ENCODE measurements around the gene KXD1.
"Not testable (repeated sequence)": the region's sequence is repeated elsewhere in the genome, so short reads cannot be mapped to it uniquely, and the experiment has no call there.

KXD1 gene, protein sequence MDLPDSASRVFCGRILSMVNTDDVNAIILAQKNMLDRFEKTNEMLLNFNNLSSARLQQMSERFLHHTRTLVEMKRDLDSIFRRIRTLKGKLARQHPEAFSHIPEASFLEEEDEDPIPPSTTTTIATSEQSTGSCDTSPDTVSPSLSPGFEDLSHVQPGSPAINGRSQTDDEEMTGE

DNA sequence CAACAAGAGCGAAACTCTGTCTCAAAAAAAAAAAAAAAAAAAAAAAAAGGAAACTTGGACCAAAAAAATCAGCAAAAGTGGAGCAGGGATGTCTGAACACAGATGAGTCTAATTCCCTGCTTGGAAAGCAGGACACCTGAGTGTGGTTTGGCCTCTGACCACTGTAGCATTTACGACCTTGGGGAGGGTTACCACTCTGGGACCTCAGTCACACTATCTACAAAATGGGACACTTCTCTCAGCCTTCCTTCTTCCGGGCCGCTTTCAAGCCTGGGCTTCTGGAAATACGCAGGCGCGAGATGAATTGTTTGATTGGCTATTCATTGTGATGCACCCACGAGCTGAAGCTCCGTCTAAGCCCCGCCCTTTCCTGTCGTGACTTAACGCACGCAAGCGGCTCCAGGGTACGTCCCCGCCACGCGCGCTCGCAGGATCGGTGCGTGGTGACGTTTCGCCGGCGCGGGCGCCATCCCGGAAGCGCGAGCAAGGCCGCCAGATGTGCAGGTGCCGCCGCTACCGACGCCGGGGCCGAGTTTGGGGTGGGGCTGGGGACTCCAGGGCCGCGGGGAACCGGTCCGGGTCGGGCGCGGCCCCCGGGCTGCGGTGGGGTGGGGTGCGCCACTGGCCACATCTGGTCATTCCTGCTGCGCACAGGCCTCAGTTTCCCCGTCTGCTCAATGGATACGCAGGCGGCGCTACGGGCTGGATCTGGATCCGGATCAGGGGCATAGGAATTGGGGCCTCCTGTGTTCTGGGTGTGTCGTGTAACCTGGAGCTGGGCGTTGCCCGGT is at the start of gene KXD1:
Gene KXD1, plus strand, starts transcription at position 460 of the 791 bp plus-strand sequence. CDS start 4,187 bp downstream, outside the sequence.
- DNase-seq: peak; percentile 99

DNA sequence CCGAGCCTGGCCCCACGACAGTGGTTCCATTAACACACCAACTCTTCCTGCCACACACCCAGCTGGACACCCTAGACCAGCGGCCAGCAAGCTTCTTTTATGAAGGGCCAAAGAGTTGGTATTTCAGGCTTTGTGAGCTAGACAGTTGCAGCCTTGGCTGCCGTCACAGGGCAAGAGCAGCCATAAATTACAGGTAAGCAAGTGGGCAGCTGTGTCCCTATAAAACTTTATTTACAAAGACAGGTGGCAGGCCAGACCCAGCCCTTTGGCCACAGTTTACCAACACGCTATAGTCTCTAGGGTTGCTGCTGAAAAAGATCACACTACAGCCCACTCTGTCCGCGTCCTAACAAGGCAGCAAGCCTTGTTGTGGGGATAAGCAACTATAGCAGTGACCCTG is 49.1 kb upstream of the KXD1 start:
- no peak for DNase-seq

DNA sequence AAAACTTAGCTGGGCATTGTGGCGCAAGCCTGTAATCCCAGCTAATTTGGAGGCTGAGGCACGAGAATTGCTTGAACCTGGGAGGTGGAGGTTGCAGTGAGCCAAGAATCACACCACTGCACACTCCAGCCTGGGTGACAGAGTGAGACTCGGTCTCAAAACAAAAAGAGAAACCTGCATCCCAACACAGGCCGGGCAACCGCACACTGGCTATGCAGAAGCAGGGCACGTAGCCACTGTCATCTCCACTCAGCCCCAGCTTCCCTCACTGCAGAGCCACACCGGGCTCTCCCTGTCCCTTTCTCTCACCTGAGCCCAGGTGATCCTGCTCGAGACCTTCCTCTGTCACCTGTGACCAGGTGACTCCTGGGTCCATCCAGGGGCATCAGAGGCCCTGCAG is 47.5 kb upstream of the KXD1 start:
- no peak for DNase-seq

GRCh38 chr19:18513868-18514267 is 43.8 kb upstream of the KXD1 start:
- DNase-seq: no peak

GRCh38 chr19:18514800-18515682 is 42.6 kb upstream of the KXD1 start:
- DNase-seq: peak; percentile 36

DNA sequence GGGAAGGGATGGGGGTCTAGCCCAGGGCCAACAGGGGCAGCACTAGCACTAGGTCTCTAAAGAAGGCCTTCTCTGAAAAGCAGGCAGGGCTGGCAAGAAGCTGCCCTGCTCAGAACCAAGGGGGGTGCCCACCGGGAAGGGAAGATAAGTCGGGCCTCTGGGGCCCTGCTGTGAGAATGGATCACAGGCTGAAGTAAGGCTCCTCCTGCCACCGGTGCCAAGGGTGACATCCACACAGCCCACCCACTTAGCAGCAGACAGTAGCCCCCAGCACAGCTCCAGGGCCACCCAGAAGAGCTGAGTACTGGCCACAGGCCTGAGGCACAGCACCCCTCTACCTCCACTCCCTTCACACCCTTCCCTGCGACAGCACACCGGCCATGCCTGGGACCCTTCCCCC is 41.7 kb upstream of the KXD1 start:
- DNase-seq: no peak

DNA sequence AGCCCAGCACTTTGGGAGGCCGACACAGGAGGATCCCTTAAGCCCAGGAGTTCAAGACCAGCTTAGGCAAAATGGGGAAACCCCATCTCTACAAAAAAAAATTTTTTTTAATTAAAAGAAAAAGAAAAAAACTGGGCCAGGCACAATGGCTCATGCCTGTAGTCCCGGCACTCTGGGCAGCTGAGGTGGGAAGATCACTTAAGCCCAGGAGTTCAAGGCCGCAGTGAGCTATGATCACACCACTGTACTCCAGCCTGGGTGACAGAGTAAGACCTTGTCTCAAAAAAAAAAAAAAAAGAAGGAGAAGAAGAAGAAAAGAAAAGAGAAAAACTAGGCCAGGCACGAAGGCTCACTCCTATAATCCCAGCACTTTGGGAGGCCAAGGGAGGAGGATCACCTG is 40.1 kb upstream of the KXD1 start:
- DNase-seq: no peak

GRCh38 chr19:18518639-18519038 is 39.0 kb upstream of the KXD1 start:
- no peak for DNase-seq

DNA sequence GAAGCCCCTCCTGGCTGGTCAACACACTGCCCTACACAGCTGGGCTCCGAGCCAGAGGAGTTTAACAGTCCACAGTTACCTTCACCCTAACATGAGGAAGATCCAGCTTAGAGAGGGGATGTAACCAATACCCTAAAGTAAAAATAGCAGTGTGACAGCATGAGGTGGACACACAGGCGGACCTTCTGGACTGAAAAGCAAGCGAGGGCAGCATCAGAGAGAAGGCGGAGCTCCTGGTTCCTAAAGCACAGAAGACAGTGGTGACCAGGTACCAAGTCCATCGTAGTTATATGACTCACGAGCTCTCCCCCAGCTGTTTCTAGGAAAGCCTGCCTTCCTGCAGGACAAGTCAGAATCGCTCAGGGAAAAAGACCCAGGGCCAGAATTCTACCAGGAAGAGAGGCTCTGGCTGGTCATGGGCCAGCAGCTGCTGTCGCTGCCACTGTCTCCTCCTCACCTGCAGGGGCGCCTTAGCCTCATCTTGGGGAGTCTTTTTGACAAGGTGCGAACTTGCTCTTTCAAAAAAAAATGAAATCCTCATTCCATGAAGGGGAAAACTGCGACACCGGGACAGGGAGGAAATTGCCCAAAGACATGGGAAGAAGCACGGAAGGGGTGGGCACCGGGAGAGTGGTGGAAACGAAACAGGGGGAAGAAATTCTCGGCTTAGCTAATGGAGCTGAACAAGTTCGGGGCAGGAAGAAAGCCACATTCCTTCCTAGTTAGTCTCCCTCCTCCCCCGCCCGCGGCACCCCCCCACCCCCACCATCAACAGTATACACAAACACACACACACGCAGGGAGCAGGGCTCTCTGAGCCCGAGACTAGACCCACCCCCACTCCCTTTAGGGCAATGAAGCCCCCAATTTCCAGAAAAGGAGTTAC is 37.5 kb upstream of the KXD1 start:
- peak; percentile 76 for DNase-seq

DNA sequence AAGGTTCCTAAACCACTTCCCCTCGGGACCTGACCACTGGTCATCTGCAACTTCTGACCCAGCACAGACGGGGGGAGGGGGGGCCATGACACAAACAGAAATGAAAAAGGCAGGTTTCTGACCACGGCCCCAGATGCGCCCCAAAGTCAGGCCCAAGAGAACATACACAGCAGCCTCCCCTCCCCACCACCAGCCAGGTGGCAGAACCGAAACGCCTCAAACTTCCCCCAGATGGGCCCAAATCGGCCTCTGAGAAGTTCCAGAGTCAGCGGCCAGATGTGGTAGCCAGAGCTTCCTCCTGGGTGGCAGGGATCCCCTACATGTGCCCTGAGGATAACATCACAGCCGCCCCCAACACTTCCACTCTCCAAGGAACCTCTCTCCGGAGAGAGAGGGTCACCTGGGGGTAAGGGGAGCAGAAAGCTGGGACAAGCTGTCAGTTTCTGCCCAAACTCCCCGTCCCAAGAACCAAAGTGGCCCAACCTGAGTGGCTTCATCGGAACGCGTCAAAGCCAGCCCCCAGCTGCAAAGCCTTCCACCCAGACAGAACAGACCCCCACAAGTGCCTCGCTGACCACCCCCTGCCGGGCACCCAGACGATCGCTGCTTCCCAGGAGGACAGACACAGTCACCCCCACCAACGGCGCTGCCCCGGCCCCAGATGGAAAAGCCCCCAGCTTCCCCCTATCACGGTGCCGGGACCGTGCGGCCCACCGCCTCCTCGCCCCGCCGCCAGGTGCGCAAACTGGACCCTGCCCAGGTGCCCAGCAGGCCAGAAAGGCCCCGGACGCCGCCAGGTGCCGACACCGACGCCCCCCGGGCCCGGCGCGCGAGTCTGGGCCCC is 36.6 kb upstream of the KXD1 start:
- peak; percentile 20 for DNase-seq

GRCh38 chr19:18521692-18522123 is 36.0 kb upstream of the KXD1 start, which contains the start of gene ELL:
ELL (minus strand) TSS chr19:18522070; CDS start chr19:18522055, 15 bp downstream.
- DNase-seq: no peak

GRCh38 chr19:18522124-18522861 is 35.4 kb upstream of the KXD1 start:
- DNase-seq: peak; percentile 100

- DNase-seq: not testable (repeated sequence)
Observed at GRCh38 chr19:18522862-18523440, 34.7 kb upstream of the KXD1 start.

DNA sequence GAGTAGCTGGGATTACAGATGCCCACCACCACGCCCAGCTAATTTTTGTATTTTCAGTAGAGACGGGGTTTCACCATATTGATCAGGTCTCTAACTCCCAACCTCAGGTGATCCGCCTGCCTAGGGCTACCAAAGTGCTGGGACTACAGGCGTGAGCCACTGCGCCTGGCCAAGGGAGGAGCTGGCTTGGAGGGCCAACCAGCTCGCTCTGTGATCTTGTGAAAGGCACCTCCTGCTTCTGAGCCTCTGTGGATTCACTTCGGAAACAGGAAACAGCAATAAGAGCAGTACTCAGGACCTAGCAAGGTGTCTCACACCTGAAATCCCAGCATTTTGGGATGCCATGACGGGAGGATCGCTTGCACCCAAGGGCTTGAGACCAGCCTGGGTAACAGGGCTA is 33.8 kb upstream of the KXD1 start:
- DNase-seq: no peak

DNA sequence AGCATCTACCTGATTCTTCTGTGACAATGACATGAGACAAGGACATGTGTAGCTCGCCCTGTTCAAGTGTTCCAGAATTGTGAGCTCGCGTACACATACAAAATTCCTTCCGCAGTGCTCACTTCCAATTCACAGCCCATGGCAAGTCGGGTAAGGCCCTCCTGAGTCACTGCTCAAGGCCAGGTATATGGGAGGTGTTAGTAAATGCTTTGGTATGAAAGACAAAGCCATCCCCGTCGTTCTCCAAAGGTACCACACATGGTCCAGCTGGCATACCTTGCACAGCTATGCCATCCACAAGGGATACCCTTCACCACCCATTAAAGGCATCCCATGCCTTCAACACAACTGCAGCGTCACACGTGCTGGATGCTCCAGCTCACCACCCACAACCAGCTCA is 31.4 kb upstream of the KXD1 start:
- no peak for DNase-seq

GRCh38 chr19:18529782-18530181 is 27.9 kb upstream of the KXD1 start:
- no peak for DNase-seq

DNA sequence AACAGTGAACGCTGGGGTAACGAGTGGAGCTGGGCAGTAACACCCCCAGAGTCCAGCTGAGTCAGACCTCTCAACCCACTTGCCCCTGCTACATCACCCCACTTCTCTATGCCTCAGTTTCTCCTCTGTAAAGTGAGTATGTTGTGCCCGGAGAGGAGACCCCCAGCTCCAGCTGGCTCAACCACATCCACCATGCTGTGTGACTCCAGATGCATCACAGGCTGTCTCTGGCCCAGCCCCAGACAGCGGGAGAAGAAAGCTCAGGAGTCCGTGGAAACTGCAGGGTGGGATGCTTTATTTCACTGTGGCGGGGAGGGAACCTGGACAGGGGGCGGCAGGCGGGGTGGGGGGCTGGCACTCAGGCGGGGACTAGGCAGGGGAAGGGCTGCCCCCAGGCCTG is 26.2 kb upstream of the KXD1 start:
- no peak for DNase-seq

DNA sequence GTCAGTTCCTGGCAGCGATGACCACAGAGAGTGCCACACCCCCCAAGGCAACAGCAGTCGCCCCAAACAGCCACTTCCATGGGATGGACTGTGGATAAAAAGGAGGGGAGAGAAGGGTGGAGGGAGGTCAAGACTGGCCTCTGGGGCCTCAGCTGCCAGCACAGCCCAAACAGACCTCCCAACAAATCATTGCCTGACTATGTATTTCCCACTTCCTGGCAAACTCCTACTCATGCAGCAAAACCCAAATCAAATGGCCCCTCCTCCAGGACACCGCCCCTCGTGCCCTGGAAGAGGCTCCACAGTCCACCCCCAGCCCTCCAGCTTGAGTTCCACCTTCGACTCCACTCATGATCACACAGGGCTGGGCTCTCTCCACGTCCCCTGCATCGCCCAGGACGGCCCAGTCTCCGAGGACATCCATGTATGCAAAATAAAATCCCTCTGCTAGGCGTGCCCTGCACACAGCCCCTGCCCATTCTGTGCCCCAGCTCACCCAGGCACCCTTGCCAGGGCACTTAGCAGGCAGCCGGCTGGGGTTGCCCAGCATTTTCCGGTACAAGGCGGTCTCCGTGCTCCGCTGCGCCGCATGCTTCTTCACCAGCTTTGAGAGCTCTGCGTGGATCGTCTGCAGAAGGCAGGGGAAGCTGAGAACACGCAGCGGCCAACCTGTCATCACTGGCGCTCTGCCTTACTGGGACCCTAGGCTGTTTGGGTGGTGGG is 25.3 kb upstream of the KXD1 start:
- no peak for DNase-seq

DNA sequence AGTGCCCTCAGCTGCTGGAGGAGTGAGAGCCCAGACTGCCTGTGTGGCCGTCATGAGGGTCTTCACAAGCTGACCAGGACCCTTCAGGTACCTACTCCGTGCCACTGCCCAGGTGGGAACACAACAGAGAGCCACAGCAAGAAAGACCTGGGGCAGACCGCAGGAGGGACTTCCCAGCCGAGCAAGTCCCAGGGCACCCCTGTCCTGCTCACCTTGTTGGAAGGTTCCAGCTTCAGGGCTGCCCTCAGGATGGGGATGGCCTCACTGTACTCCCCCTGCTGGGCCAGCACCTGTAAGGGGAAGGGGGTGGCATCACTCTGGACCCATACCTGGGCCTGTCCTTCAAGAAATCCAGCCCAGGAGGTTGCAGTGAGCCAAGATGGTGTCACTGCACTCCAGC is 24.6 kb upstream of the KXD1 start:
- DNase-seq: no peak

DNA sequence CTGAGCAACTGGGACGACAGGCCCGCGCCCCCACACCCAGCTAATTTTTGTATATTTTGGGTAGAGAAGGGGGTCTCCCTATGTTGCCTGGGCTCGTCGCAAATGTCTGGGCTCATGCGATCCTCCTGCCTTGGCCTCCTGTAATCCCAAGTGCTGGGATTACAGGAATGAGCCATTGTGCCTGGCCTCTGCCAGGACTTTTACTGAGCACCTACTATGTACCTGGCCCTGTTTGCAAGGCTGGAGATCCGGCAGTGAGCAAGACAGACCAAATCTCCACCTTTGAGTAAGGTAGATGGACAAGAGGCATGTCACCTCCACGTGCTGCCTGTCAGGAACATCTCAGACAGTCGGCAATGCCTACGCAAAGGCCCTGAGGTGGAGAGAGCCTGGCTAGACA is 21.2 kb upstream of the KXD1 start:
- DNase-seq: no peak

All from HCEC 1CT (cell line).